Lower lobe of right lung (tissue), 2 donors: ENCODE measurements around the gene HBEGF. TPM values are rescaled to one million over a fixed set of nuclear protein-coding genes. Genes with fewer than 3 reads are reported as not detected.

Experiments used
- ATAC-seq, 2 donors: fragments of 200-7000 bp; cut with Tn5 transposase; one replicate each; pipeline ENCODE4 v1.9.1; 2020 to 2022; ENCODE audit warnings: mild to moderate bottlenecking in 2 of 2, moderate library complexity in 2 of 2
- DNase-seq: peaks from one replicate; pipeline ENCODE4 v3.0.0-alpha.2; 2020
- H3K27ac ChIP-seq: fragments of 200-600 bp; one replicate; pipeline ENCODE4 v1.8.0; 2022
- H3K27me3 ChIP-seq: fragments of 200-600 bp; one replicate; pipeline ENCODE4 v1.8.0; 2022; ENCODE audit warnings: low read depth
- H3K36me3 ChIP-seq: fragments of 200-600 bp; one replicate; pipeline ENCODE4 v1.8.0; 2022; ENCODE audit warnings: mild to moderate bottlenecking
- H3K4me1 ChIP-seq: fragments of 200-600 bp; one replicate; pipeline ENCODE4 v1.8.0; 2022
- H3K4me3 ChIP-seq: fragments of 200-600 bp; one replicate; pipeline ENCODE4 v1.8.0; 2022; ENCODE audit warnings: mild to moderate bottlenecking
- H3K9me3 ChIP-seq: fragments of 200-600 bp; one replicate; pipeline ENCODE4 v1.8.0; 2022
- CTCF ChIP-seq: fragments of 200-600 bp; IDR thresholded peaks from one replicate; pipeline ENCODE4 v1.8.0; 2022; ENCODE audit warnings: antibody characterized with exemption, mild to moderate bottlenecking
- intact Hi-C: fragments of 100-400 bp; cut with DNase I; formaldehyde crosslinking; loops from one replicate; pipeline ENCODE4 v1.11.0; 2022
- total RNA-seq: library from RNA; stranded (reverse); fragmentation: NEBNext Ultra II Directional; extraction: Animal tissue kit (Norgen Biotek cat#: 25700); gene quantifications from one replicate; pipeline ENCODE4 v1.2.1, GENCODE V29; 2021
- donor health status: DM: no; HTN: yes; CAD: no; lungs with severe emphysema.

The HBEGF gene
- total RNA-seq, 1 donor from 2014 or later = 43.2 TPM

- no peaks in the 10 kb centered on the region for H3K36me3 ChIP-seq
- DNase-seq = no peak
- H3K9me3 ChIP-seq = no peaks in the 10 kb centered on the region
- no peak overlapping the region for H3K27ac ChIP-seq
- H3K4me3 ChIP-seq = no peak overlapping the region
- peaks cover 35% of the 10 kb centered on the region for H3K4me1 ChIP-seq
- no peaks in the 10 kb centered on the region for H3K27me3 ChIP-seq
- ATAC-seq = no peak
- no peak for TF ChIP-seq CTCF
- intact Hi-C loops = no loop called here
Measured at GRCh38 chr5:140318792-140319191, 27.6 kb downstream of the HBEGF start.

GRCh38 chr5:140317859-140318258, 28.5 kb downstream of the HBEGF start:
- H3K27me3 ChIP-seq = no peaks in the 10 kb centered on the region
- H3K9me3 ChIP-seq = no peaks in the 10 kb centered on the region
- DNase-seq (no peak), ATAC-seq (peak in 1 of 2 donors; percentile 47)
- peaks cover 31% of the 10 kb centered on the region for H3K4me1 ChIP-seq
- H3K27ac ChIP-seq = no peak overlapping the region
- intact Hi-C loops = no loop called here
- no peaks in the 10 kb centered on the region for H3K36me3 ChIP-seq
- no peak for TF ChIP-seq CTCF
- no peak overlapping the region for H3K4me3 ChIP-seq

DNA sequence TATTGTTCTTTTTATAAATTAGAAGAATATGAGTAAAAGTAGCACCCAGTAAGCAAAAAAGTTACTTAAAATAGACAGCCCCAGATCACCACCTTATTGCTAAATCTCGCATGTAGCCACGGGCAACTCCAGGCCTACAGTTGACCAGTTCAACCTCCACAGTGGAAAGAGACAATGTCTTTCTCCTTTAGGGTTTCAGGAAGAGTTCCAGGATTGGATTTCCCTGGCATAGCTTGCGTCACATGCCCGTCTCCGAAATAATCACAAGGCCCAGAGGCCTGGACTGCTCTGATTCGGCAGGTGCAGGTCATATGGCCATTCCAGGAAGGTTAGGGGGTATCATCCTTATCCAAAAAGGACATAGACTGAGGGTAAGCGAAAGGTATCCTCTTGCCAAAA, 33.6 kb downstream of the HBEGF start:
- peaks cover 30% of the 10 kb centered on the region for H3K4me1 ChIP-seq
- intact Hi-C loops = no loop called here
- no peaks in the 10 kb centered on the region for H3K36me3 ChIP-seq
- H3K4me3 ChIP-seq = no peak overlapping the region
- no peaks in the 10 kb centered on the region for H3K27me3 ChIP-seq
- no peaks in the 10 kb centered on the region for H3K9me3 ChIP-seq
- no peak for TF ChIP-seq CTCF
- ATAC-seq (no peak), DNase-seq (no peak)
- peak overlapping the region; percentile 54 for H3K27ac ChIP-seq

DNA sequence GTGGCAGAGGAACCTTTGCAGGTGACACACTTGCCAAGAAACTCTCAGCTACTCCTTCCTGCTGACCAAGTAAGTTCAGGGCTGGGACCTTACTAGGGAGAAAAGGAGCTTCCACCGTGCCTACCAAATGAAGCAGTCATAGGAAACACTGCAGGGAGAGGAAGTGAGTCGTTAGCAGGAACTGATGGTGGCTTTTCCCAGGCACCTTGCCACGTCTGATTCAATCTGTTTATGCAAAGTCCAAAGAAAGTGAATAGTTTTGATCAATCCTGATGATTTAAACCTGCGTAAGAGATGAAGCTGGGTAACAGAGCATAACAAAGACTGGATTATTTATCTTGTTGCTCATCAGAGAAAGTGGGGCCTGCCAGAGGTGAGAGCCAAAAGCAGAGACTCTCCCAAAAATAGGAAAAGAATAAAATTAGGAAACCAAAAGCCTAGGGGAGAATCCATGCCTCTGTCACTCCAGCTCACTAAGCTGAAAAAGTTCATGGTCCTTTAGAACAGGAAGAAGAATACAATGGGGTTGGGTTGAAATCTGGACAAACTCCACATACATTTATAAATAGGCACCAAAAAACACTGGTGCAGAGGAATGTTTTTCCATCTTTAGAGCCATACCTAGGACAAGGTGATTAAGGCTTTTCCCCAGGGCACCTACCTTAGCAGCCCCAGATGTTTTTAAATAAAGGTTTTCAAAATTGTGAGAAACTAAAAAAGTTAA, 34.2 kb downstream of the HBEGF start:
- H3K4me1 ChIP-seq = peaks cover 30% of the 10 kb centered on the region
- intact Hi-C loops = no loop called here
- DNase-seq (no peak), ATAC-seq (peak; percentile 66 to 80)
- peak overlapping the region; percentile 54 for H3K27ac ChIP-seq
- no peak overlapping the region for H3K4me3 ChIP-seq
- no peaks in the 10 kb centered on the region for H3K27me3 ChIP-seq
- no peaks in the 10 kb centered on the region for H3K9me3 ChIP-seq
- no peaks in the 10 kb centered on the region for H3K36me3 ChIP-seq
- no peak for TF ChIP-seq CTCF

- no peak overlapping the region for H3K27ac ChIP-seq
- no peaks in the 10 kb centered on the region for H3K36me3 ChIP-seq
- TF ChIP-seq CTCF = no peak
- intact Hi-C loops = no loop called here
- H3K9me3 ChIP-seq = no peaks in the 10 kb centered on the region
- DNase-seq (no peak), ATAC-seq (peak; percentile 41 to 59)
- H3K4me1 ChIP-seq = peaks cover 30% of the 10 kb centered on the region
- no peak overlapping the region for H3K4me3 ChIP-seq
- no peaks in the 10 kb centered on the region for H3K27me3 ChIP-seq
Measured at GRCh38 chr5:140311011-140311467, 35.4 kb downstream of the HBEGF start.
